Stimulated activated CD8-positive, alpha-beta memory T cell treated with anti-CD3 and anti-CD28 coated beads, Interleukin-7, amount 100 ng/mL, for 1 hour (primary cell): Measurements from ENCODE around the gene ANXA5.

Source experiments
- DNase-seq, 2 donors: peaks; one replicate each; pipeline ENCODE4 v3.0.0-alpha.2; 2020; ENCODE audit warnings: low read depth in 2 of 2

Gene ANXA5

GRCh38 chr4:121712001-121712651 is 15.3 kb upstream of the ANXA5 start:
- DNase-seq: no peak

DNA sequence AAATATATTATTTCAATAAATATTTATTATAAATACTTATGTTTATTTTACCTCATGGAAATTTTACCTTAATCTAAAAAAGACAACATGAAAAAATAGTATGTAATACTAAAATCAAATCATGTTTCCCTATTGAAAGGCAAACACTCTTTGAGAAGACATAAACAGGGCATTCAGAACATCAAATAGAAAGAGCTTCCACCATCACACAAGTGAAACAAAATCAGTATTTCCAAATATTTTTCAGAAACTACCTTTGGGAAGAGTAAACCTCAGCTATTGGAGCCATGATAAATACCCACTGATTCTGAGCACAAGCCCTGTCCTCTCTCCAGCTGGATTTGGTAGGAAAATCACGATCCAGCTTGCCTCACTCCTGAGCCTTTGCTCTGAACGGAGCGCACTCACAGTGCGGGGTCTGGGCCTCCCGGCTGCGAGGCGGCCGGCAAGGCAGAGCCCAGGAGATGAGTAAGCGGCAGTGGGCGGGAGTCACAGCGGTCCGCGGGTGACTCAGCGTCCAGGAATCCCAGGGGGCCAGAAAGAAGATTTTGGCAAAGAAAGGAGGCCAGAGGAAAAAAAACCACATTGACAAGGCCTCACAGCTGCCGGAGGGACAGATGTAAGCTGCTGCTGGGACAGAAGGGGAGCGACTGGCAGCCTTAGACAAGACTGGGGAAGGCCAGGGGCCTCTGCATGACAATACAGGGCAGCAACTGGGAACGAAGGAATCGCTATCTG is 14.7 kb upstream of the ANXA5 start:
- DNase-seq: no peak

DNA sequence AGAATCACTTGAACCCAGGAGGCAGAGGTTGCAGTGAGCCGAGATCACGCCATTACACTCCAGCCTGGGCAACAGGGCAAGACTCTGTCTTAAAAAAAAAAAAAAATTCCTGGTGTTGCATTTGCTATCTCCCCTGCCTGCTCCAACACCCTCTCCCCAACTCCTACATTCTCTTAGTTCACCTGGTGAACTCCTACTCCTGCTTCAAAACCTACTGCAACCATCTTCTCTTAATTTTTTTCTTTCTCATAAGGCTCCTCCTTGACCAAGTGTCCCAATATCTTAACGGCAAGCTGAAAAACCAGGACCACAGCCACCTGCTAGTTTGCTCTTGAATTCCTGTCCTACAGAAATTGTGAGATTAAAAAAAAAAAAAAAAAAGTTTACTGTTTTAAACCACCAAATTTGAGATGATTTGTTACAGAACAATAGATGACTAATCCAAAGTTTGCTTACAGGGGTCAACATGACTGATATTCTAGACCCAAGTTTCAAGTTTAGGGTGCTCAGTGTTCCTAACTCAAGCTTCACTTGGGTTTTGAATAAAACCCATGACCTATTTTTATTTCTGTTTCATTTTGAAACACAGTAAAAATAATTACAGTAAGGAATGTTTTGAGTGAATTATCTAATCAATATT is 13.1 kb upstream of the ANXA5 start:
- DNase-seq: no peak

DNA sequence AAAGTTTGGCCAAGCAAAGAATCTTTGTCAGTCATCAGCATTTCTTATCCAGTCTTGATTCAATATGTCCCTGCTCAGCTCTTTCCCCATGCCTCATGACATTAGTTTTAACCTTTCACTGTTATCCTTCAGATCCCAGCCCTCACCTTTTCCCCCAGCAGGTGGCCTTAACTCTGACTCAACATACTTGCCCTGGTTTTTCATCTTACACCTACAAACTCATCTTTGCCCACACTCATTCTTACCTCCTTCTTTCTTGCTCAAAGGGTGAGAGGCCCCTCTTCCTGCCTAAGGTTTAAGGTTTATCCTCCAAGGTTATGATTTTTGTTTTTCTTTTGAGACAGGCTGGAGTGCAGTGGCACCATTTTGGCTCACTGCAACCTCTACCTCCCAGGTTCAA is 10.6 kb upstream of the ANXA5 start:
- no peak for DNase-seq

GRCh38 chr4:121706595-121707021 is 9.8 kb upstream of the ANXA5 start:
- DNase-seq: peak in 1 of 2 donors; percentile 20

DNA sequence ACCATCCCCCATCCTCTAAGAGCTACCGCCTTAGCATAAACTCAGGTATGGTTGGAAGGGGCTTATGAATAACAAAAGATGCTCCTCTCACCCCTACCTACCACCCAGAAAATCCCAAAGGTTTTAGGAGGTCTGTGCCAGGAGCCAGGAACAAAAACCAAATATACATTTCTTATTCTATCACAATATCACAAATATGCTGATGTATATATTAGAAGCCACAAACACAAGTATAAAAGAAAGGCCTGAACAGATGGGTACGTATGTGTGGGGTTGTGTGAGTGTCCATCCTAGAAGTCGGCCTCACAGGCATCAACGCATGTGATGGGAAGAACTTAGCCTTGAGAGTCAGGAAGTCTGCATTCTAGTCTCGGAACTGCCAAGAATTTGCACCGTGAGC is 8.7 kb upstream of the ANXA5 start:
- no peak for DNase-seq

DNA sequence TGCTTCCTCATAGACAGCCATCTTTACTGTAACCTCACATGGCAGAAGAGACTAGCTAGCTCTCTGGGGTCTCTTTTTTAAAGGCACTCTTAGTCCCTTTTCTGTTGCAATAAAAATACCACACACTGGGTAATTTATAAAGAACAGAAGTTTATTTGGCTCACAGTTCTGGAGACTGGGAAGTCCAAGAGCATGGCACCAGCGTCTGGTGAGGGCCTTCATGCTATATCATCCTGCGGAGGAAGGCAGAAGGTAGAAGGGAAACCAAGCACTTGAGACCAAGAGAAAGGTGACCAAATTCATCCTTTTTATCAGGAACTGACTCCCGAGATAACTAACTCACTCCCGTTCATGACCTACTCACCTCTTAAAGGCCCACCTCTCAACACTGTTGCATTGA is 5.4 kb upstream of the ANXA5 start:
- DNase-seq: no peak

DNA sequence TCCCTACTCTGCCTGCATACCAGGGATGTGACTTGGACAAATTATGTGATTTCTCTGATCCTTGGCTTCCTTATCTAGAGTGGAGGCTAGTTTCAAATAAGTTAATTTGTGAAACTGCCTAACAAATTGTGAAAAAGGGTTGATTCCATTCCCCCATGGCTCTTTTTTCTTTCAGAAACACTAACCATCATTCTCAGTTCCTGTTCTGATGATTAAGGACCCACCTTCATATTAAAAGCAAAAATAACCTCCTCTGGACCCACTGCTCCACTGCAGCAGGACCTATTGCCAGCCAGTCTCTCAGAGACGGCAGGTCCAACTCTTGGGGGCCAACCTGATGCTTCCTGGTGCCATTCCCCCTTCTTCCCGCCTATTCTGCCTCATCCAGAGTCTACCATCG is 4.5 kb upstream of the ANXA5 start:
- DNase-seq: no peak

DNA sequence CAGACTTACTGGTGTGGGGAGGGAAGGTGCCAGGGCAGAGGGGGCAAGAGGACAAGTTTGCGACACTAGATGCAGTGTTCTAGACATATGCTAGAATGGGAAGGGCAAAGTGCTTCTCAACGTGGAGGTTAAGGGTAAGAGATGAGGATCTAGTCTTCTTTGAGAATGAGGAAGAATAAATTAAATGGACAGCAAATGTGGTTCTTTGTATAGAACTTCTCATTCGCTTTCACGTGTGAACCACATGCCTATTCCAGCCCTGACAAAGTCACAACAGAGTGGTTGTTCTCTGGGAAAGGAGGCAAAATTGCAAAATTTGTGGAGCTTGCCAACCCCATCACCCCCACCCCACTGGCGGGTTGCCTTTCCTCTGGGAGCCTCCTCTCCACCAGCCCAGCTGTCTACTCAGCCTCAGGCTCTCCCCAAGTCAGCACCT is 1.5 kb upstream of the ANXA5 start:
- DNase-seq: no peak

GRCh38 chr4:121697564-121697963 is 784 bp upstream of the ANXA5 start:
- DNase-seq: no peak

- DNase-seq: peak in 1 of 2 donors; percentile 13
These were observed 605 bp downstream of the ANXA5 start for GRCh38 chr4:121696170-121696580.

GRCh38 chr4:121693886-121694285 is 2.9 kb downstream of the ANXA5 start:
- no peak for DNase-seq

DNA sequence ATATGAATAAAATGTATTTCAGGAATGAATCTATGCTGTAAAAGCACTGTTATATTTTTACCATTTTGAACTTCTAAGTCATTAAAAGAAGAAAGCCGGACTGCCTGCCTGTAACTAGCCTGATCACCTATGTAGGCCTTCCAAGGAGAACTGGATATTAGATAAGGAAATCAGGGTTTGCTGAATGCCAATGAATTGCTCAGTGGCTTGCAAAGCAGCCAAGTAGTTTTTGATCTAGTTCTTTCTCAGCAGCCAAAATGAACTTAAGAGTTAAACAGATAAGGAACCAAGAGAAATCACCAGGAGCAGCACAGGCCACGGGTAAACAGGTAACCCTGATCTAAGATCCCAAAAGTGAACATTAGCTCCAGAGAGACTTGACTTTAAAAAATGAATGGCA is 3.3 kb downstream of the ANXA5 start:
- DNase-seq: no peak

- DNase-seq: no peak
These were observed 4.5 kb downstream of the ANXA5 start for GRCh38 chr4:121692261-121692660.

- DNase-seq: no peak
These were observed 6.8 kb downstream of the ANXA5 start for GRCh38 chr4:121690001-121690400.

DNA sequence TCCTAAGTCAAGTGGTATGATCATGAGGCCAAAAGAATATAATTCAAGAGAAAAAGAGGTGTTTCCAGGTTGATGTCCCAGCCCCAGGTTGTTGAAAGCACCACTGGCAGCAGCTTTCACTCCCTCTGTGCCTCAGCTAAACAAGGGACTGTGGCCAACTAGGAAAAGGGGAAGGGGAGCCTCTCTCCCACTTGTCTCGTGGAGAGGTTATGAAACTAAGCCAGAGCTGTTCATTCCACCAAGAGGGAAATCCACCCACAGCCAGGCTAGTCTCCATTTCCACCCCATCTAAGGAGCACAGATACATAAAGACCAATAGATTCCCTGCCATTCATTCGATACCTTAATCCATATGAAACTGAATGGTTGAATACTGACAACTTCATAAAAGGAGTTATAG is 8.1 kb downstream of the ANXA5 start:
- no peak for DNase-seq

- no peak for DNase-seq
These were observed 8.5 kb downstream of the ANXA5 start for GRCh38 chr4:121688261-121688660.

DNA sequence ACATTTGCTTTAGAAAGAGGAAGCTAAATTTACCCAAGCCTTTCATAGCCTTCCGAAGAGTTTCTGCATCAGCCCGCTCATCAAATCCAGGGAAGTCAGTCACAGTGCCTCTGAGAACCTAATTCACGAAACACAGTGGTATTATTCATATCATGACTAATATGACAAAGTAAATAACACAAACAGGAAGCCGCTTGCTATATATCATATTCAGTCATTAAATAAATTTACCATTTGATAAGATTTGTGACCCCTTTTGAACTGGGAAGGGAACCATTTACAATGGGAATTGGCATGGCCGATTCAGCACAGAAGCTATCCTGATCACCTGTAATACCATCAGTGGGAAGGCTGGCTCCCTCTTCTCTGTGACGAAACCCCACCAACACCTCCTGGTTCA is 10.5 kb downstream of the ANXA5 start:
- DNase-seq: no peak

GRCh38 chr4:121685257-121685656 is 11.5 kb downstream of the ANXA5 start:
- DNase-seq: no peak

- no peak for DNase-seq
These were observed 12.2 kb downstream of the ANXA5 start for GRCh38 chr4:121684561-121684960.

DNA sequence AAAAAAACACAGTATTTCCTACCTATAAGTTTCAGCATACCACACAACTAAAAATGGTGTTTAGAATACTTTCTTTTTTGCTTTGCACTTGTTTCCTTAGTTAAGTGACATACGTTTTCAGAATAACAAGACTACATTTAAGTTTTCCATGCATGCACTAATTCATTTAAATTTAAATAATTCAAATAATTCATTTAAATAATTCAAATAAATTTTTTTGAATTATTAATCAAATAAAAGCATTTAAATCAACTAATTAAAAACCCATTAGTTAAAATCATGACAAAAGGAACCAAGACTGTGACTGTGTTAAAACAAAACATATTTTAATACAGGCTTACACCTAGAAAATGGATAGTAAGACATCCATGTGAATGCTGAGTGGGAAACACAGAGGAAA is 12.8 kb downstream of the ANXA5 start:
- DNase-seq: no peak

GRCh38 chr4:121680571-121680970 is 16.2 kb downstream of the ANXA5 start:
- DNase-seq: no peak

DNA sequence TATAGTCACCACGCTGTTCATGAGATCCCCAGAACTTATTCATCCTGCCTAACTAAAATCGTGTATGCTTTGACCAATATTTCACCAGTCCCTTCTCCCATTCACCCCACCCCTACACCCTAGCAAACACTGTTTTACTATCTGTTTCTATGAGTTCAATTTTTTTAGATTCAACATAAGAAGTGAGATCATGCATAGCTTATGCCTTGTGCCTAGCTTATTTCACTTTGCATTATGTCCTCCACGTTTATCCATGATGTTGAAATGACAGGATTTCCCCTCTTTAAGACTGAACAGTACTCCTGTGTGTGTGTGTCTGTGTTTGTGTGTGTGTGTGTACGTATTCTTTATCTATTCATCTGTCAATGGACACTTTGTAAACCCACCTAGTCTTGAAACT is 16.8 kb downstream of the ANXA5 start:
- no peak for DNase-seq
